HEK293 (cell line): ENCODE measurements around the gene VPS4A.

Experiments used
- CTCF ChIA-PET: fragments of 350-600 bp; formaldehyde crosslinking; extraction: SDS; loops from one replicate; lab custom pipeline; 2021; ENCODE audit warnings: antibody characterized with exemption; lab: Yijun Ruan, JAX
- POLR2A ChIA-PET: fragments of 300-600 bp; formaldehyde crosslinking; extraction: SDS; loops from one replicate; lab custom pipeline; 2020; ENCODE audit warnings: antibody characterized with exemption, inconsistent platforms; lab: Yijun Ruan, JAX
- H3K27ac ChIP-seq: fragments of 200-500 bp; sonication (Bioruptor generic); 2 replicates; pipeline ENCODE4 v1.5.1; 2014; ENCODE audit warnings: low read depth, low read length, control low read depth, inconsistent platforms; ENCODE audit errors: extremely low read depth
- H3K36me3 ChIP-seq, 2 experiments: fragments of 200-500 bp in 1 of 2; sonication (Bioruptor generic) in 1 of 2; 1 replicate in 1 of 2; 2 replicates in 1 of 2; pipeline ENCODE4 v1.5.1; 2014 to 2017; ENCODE audit warnings: inconsistent platforms in 2 of 2, low read length in 2 of 2; ENCODE audit not compliant: control insufficient read depth in 2 of 2, insufficient read depth in 1 of 2
- H3K4me1 ChIP-seq: fragments of 200-500 bp; sonication (Bioruptor generic); 2 replicates; pipeline ENCODE4 v1.5.1; 2014; ENCODE audit warnings: mild to moderate bottlenecking, low read length, inconsistent platforms; ENCODE audit not compliant: control insufficient read depth, insufficient read depth
- H3K4me3 ChIP-seq: 2 replicates; pipeline ENCODE4 v1.5.1; 2011; ENCODE audit warnings: low read depth, mild to moderate bottlenecking, control low read depth, low read length, moderate library complexity
- H3K9me3 ChIP-seq: fragments of 200-500 bp; sonication (Bioruptor generic); 2 replicates; pipeline ENCODE4 v1.5.1; 2014; ENCODE audit warnings: low read depth, low read length, inconsistent platforms; ENCODE audit not compliant: control insufficient read depth, insufficient read depth
- BCL11A ChIP-seq: fragments of 450-650 bp; formaldehyde crosslinking; IDR thresholded peaks from 2 replicates; pipeline ENCODE4 v1.5.1; 2016; ENCODE audit warnings: low read depth, missing biosample characterization, missing genetic modification characterization
- GFI1B ChIP-seq: fragments of 450-650 bp; formaldehyde crosslinking; IDR thresholded peaks from 2 replicates; pipeline ENCODE4 v1.5.1; 2016; ENCODE audit warnings: missing biosample characterization, missing genetic modification characterization
- IKZF3 ChIP-seq: fragments of 450-650 bp; IDR thresholded peaks from 2 replicates; pipeline ENCODE4 v1.5.0; 2018; ENCODE audit warnings: missing biosample characterization, mild to moderate bottlenecking, missing genetic modification characterization, moderate library complexity
- KLF10 ChIP-seq: fragments of 450-650 bp; IDR thresholded peaks from 2 replicates; pipeline ENCODE4 v1.5.1; 2018; ENCODE audit warnings: missing biosample characterization, mild to moderate bottlenecking, missing genetic modification characterization
- KLF7 ChIP-seq: fragments of 450-650 bp; formaldehyde crosslinking; IDR thresholded peaks from 2 replicates; pipeline ENCODE4 v1.5.1; 2016; ENCODE audit warnings: missing biosample characterization, missing genetic modification characterization, borderline replicate concordance
- SP7 ChIP-seq: fragments of 450-650 bp; formaldehyde crosslinking; IDR thresholded peaks from 2 replicates; pipeline ENCODE4 v1.5.1; 2016; ENCODE audit warnings: missing biosample characterization, missing genetic modification characterization
- ZBTB17 ChIP-seq: fragments of 450-650 bp; formaldehyde crosslinking; IDR thresholded peaks from 2 replicates; pipeline ENCODE4 v1.5.1; 2016; ENCODE audit warnings: missing biosample characterization, missing genetic modification characterization
- ZIC2 ChIP-seq: fragments of 450-650 bp; formaldehyde crosslinking; IDR thresholded peaks from 2 replicates; pipeline ENCODE4 v1.5.1; 2016; ENCODE audit warnings: missing biosample characterization, missing genetic modification characterization
- ZNF19 ChIP-seq: fragments of 450-650 bp; formaldehyde crosslinking; IDR thresholded peaks from 2 replicates; pipeline ENCODE4; 2016; ENCODE audit warnings: missing biosample characterization, missing genetic modification characterization, low read depth
- ZNF202 ChIP-seq: fragments of 450-650 bp; formaldehyde crosslinking; IDR thresholded peaks from 2 replicates; pipeline ENCODE4 v1.5.1; 2016; ENCODE audit warnings: missing biosample characterization, missing genetic modification characterization, borderline replicate concordance
- ZNF324 ChIP-seq: fragments of 450-650 bp; formaldehyde crosslinking; IDR thresholded peaks from 2 replicates; pipeline ENCODE4 v1.5.1; 2016; ENCODE audit warnings: missing biosample characterization, missing genetic modification characterization
- ZNF341 ChIP-seq: fragments of 450-650 bp; formaldehyde crosslinking; IDR thresholded peaks from 2 replicates; pipeline ENCODE4; 2016; ENCODE audit warnings: low read depth, missing biosample characterization, missing genetic modification characterization
- ZNF629 ChIP-seq: fragments of 450-650 bp; formaldehyde crosslinking; IDR thresholded peaks from 2 replicates; pipeline ENCODE4 v1.5.1; 2017; ENCODE audit warnings: missing biosample characterization, missing genetic modification characterization
- ZNF785 ChIP-seq: fragments of 450-650 bp; formaldehyde crosslinking; IDR thresholded peaks from 2 replicates; pipeline ENCODE4 v1.5.1; 2016; ENCODE audit warnings: missing biosample characterization, missing genetic modification characterization
- TF ChIP-seq, protein P1 (sequence below): fragments of 450-650 bp; formaldehyde crosslinking; IDR thresholded peaks from 2 replicates; pipeline ENCODE4 v1.5.1; 2016; ENCODE audit warnings: missing biosample characterization, missing genetic modification characterization
- TF ChIP-seq, protein P2 (sequence below): fragments of 450-650 bp; formaldehyde crosslinking; IDR thresholded peaks from 2 replicates; pipeline ENCODE4 v1.5.1; 2016; ENCODE audit warnings: missing biosample characterization, missing genetic modification characterization
- TF ChIP-seq, protein P3 (sequence below): fragments of 450-650 bp; IDR thresholded peaks from 2 replicates; pipeline ENCODE4 v1.5.1; 2018; ENCODE audit warnings: missing biosample characterization, missing genetic modification characterization
- TF ChIP-seq, protein P4 (sequence below): fragments of 450-650 bp; formaldehyde crosslinking; IDR thresholded peaks from 2 replicates; pipeline ENCODE4 v1.5.1; 2017; ENCODE audit warnings: missing biosample characterization, missing genetic modification characterization
- TF ChIP-seq, protein P5 (sequence below): fragments of 450-650 bp; formaldehyde crosslinking; IDR thresholded peaks from 2 replicates; pipeline ENCODE4 v1.5.1; 2016; ENCODE audit warnings: missing biosample characterization, missing genetic modification characterization

The VPS4A gene

DNA sequence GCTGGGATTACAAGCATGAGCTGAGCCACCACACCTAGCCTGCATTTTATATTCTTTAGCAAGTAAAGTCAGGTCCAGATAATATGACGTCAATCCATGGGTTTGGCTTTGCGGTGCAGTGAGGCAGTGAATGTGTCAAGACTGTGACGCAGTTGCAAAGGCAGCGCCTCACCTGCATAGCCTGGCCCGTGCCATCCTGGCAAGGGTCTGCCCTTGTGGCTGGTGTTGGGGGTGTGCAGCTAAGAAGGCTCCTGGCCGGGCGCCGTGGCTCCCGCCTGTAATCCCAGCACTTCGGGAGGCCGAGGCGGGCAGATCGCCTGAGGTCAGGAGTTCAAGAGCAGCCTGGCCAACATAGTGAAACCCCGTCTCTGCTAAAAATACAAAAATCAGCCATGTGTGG, 12.3 kb downstream of the VPS4A start:
- Histone ChIP-seq H3K27ac (no peak overlapping the region), H3K36me3 (peaks cover 23 to 95% of the 10 kb centered on the region in 2 experiments; a peak in 2 of 3 replicates), H3K4me1 (peaks cover 5% of the 10 kb centered on the region), H3K4me3 (no peak overlapping the region), H3K9me3 (no peaks in the 10 kb centered on the region)
- TF ChIP-seq KLF10 (tag by site-specific recombination), result no peak
- TF ChIP-seq ZIC2 (tag by site-specific recombination), result no peak
- TF ChIP-seq ZBTB17 (tag by site-specific recombination), result no peak
- TF ChIP-seq ZNF324 (tag by site-specific recombination), result no peak
- TF ChIP-seq ZNF629 (tag by site-specific recombination), result no peak
- no peak for TF ChIP-seq ZNF202
- TF ChIP-seq KLF7 (tag by site-specific recombination), result no peak
- no peak for TF ChIP-seq ZNF785 (tag by site-specific recombination)
- TF ChIP-seq, protein P1, sequence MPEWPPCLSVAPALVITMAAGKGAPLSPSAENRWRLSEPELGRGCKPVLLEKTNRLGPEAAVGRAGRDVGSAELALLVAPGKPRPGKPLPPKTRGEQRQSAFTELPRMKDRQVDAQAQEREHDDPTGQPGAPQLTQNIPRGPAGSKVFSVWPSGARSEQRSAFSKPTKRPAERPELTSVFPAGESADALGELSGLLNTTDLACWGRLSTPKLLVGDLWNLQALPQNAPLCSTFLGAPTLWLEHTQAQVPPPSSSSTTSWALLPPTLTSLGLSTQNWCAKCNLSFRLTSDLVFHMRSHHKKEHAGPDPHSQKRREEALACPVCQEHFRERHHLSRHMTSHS (tag by site-specific recombination), result no peak
- no peak for TF ChIP-seq GFI1B
- no peak for TF ChIP-seq SP7 (tag by site-specific recombination)
- TF ChIP-seq, protein P2, sequence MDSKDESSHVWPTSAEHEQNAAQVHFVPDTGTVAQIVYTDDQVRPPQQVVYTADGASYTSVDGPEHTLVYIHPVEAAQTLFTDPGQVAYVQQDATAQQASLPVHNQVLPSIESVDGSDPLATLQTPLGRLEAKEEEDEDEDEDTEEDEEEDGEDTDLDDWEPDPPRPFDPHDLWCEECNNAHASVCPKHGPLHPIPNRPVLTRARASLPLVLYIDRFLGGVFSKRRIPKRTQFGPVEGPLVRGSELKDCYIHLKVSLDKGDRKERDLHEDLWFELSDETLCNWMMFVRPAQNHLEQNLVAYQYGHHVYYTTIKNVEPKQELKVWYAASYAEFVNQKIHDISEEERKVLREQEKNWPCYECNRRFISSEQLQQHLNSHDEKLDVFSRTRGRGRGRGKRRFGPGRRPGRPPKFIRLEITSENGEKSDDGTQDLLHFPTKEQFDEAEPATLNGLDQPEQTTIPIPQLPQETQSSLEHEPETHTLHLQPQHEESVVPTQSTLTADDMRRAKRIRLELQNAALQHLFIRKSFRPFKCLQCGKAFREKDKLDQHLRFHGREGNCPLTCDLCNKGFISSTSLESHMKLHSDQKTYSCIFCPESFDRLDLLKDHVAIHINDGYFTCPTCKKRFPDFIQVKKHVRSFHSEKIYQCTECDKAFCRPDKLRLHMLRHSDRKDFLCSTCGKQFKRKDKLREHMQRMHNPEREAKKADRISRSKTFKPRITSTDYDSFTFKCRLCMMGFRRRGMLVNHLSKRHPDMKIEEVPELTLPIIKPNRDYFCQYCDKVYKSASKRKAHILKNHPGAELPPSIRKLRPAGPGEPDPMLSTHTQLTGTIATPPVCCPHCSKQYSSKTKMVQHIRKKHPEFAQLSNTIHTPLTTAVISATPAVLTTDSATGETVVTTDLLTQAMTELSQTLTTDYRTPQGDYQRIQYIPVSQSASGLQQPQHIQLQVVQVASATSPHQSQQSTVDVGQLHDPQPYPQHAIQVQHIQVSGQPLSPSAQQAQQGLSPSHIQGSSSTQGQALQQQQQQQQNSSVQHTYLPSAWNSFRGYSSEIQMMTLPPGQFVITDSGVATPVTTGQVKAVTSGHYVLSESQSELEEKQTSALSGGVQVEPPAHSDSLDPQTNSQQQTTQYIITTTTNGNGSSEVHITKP (tag by site-specific recombination), result no peak
- no peak for TF ChIP-seq BCL11A (tag by site-specific recombination)
- TF ChIP-seq, protein P3, sequence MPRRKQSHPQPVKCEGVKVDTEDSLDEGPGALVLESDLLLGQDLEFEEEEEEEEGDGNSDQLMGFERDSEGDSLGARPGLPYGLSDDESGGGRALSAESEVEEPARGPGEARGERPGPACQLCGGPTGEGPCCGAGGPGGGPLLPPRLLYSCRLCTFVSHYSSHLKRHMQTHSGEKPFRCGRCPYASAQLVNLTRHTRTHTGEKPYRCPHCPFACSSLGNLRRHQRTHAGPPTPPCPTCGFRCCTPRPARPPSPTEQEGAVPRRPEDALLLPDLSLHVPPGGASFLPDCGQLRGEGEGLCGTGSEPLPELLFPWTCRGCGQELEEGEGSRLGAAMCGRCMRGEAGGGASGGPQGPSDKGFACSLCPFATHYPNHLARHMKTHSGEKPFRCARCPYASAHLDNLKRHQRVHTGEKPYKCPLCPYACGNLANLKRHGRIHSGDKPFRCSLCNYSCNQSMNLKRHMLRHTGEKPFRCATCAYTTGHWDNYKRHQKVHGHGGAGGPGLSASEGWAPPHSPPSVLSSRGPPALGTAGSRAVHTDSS (tag by site-specific recombination), result no peak
- CTCF ChIA-PET, result interaction anchor here (0.6 kb wide), 1 partner anchor 112 kb away, joined by 4 read pairs; no protein-coding TSS in a partner anchor
- POLR2A ChIA-PET, result interaction anchor here (0.6 to 1.2 kb wide), 2 partner anchors 8 to 12 kb away, joined by 3 to 6 read pairs; no protein-coding TSS in a partner anchor

DNA sequence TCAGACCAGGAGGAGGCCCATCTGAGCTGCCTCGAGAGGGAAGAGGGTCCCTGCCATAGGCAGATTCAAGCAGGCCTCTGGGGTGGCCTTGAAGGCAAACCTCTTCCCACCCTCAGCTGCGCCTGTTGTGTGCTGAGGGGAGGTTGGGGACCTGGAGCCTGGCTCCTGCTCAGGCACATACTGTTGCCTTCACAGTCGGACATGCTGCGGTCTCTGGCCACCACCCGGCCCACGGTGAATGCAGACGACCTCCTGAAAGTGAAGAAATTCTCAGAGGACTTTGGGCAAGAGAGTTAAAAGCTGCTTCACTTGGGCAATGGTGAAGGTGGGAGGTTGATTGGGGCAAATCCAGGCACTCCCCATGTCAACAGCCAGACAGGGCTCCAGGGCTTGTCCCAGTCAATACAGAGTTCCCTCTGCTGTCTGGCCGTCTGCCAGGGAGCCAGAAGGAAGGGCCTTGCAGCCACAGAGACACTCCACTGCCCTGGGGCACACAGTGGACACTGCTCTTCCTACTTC, 12.9 kb downstream of the VPS4A start:
- ChIA-PET POLR2A (interaction anchor here (0.6 to 1.2 kb wide), 2 partner anchors 9 to 12 kb away, joined by 3 to 6 read pairs; no protein-coding TSS in a partner anchor), CTCF (no interaction called here)
- H3K9me3 ChIP-seq, result no peaks in the 10 kb centered on the region
- TF ChIP-seq IKZF3, result peak; percentile 7; the same call in 1 of the 2 replicates
- TF ChIP-seq ZNF19 (tag by site-specific recombination), result no peak
- TF ChIP-seq, protein P2 (tag by site-specific recombination), result peak; percentile 61
- TF ChIP-seq ZNF341 (tag by site-specific recombination), result peak; percentile 64
- TF ChIP-seq, protein P4, sequence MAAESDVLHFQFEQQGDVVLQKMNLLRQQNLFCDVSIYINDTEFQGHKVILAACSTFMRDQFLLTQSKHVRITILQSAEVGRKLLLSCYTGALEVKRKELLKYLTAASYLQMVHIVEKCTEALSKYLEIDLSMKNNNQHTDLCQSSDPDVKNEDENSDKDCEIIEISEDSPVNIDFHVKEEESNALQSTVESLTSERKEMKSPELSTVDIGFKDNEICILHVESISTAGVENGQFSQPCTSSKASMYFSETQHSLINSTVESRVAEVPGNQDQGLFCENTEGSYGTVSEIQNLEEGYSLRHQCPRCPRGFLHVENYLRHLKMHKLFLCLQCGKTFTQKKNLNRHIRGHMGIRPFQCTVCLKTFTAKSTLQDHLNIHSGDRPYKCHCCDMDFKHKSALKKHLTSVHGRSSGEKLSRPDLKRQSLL (tag by site-specific recombination), result peak; percentile 75
- TF ChIP-seq, protein P5, sequence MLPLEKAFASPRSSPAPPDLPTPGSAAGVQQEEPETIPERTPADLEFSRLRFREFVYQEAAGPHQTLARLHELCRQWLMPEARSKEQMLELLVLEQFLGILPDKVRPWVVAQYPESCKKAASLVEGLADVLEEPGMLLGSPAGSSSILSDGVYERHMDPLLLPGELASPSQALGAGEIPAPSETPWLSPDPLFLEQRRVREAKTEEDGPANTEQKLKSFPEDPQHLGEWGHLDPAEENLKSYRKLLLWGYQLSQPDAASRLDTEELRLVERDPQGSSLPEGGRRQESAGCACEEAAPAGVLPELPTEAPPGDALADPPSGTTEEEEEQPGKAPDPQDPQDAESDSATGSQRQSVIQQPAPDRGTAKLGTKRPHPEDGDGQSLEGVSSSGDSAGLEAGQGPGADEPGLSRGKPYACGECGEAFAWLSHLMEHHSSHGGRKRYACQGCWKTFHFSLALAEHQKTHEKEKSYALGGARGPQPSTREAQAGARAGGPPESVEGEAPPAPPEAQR (tag by site-specific recombination), result no peak
- no peak overlapping the region for H3K4me3 ChIP-seq
- H3K27ac ChIP-seq, result peak overlapping the region; percentile 50
- peaks cover 8% of the 10 kb centered on the region for H3K4me1 ChIP-seq
- peaks cover 25 to 95% of the 10 kb centered on the region in 2 experiments; a peak in 2 of 3 replicates for H3K36me3 ChIP-seq
